GM19468 (cell line): ENCODE results near the gene ZFP62.

Experiments used
- ATAC-seq: cut with Tn5 transposase; IDR thresholded peaks from one replicate; pipeline ENCODE4 v1.9.1; 2021; ENCODE audit warnings: mild to moderate bottlenecking, moderate library complexity, moderate number of reproducible peaks; ENCODE audit not compliant: unreplicated experiment; ENCODE audit errors: extremely low read depth

The ZFP62 gene

GRCh38 chr5:180798193-180798592 is 62.9 kb downstream of the ZFP62 start:
- ATAC-seq: no peak
